NCI-H446 (cell line): Measurements from ENCODE around the gene ATG9A.
A peak's percentile ranks its signal among the peaks of the same experiment; 100 is the strongest.

Experiments used
- DNase-seq, 2 experiments: peaks; one replicate each; lab custom pipeline; 2025; lab: John Stamatoyannopoulos, UW

ATG9A gene

GRCh38 chr2:219223831-219224610 is 5.4 kb downstream of the ATG9A start:
- no peak for DNase-seq

GRCh38 chr2:219221957-219222518 is 7.4 kb downstream of the ATG9A start:
- DNase-seq: no peak

- DNase-seq: no peak
Observed at GRCh38 chr2:219220652-219221402, 8.6 kb downstream of the ATG9A start.

DNA sequence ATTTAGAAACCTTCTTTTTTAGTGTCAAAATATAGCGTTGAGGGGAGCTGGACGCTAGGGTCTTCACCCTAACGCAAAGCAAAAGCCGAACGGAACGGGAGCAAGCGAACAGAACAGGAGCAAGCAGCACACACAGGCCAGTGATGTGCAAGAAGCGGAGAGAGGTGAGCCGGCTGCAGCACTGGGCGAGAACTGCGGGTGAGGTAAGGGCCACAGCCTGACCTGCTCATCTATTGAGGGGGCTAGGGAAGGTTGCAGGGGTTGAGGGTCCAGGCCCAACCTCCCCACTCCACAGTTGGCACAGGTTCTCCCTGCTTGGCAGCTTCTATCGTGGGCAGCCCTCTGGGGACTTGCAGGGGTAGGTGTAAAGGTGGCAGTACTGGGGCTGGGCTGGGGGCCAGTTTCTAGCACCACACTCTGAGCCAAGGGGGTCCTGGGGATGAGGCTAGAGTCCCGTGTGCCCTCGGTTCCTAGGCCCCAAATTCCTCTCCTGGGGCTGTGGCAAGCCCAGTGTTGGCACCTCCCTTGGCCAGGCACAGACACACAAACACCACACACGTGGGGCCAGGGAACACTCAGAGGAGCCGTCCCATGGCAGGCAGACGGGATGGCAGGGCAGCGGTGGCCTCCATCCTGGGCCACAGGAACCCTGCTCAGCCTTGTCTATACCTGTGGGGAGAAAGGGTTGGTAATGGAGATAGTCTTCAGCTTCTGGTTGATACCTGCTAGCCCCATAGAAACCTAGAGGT is 9.5 kb downstream of the ATG9A start:
- DNase-seq: no peak

DNA sequence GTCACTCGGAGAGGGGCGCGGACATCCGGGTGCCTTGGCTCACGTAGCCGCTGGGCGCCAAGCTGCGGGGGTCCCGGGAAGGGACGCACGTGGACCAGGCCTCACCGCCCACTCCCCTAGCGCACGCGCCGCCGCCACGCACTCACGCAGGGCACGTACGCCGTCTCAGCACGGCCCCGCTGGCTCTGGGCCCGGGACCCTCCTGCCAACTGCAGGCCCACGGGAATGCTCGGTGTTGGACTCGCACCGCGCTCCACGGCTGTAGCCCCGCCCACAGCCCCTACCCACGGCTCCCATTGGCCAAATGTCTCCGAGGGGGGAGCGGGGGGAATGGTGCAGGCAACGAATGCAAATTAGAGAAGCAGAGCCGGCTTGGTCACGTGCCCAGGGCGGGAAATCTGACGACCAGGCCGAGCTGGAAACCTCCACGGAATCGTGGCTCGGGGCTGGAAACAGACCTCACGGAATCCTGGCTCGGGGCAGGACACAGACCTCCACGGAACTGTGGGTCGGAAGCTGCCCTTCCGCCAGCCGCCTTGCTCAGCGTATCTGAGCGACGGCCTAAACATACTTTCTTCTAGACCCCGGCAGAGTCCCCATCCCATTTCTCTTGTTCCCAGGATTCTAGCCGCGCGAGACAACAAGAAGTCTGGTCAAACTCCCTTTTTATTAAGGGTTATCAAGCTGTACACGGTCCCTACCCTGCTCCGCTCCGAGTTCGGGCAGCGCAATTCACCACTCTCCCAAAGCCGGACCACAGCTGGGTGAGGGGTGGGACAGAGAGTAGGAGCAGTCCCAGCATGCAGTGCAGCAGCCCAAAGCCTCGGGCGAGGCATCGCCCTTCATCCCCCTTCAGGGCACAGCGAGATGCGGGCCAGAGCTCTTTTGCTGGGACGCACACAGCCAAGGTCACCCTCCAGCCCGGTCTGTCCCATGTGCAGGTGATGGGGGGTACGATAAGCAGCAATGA is 10.4 kb downstream of the ATG9A start, which contains the start of gene ABCB6:
TSS of gene ABCB6 (minus strand) at position 227 of the 970 bp plus-strand sequence. CDS start 285 bp downstream, outside the sequence.
- DNase-seq: peak; percentile 96 to 98

DNA sequence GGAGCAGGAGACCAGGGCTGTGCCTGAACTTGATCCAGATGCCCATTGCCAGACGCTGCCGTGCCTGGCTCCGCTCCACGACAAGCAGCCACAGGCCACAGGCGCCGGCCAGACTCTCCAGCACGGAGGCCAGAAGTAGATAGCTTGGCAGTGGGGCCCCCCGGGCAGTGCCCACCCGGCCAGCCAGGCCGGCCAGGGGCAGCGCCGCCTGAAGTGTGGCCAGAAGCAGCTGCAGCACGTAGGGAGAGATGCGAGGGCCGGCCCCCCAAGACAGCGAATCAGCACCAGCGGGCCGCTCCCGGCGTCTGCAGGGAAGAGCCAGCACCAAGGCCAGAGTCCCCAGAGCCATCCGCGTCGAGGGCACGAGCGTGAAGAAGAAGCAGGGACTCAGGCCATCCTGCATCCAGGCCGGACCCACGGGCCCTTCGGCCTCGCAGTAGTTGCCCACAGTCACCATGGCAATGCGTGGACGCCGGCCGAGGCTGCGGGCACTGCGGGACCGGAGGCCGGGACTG is 11.2 kb downstream of the ATG9A start:
- peak; percentile 75 to 81 for DNase-seq

GRCh38 chr2:219216535-219216915 is 12.9 kb downstream of the ATG9A start:
- no peak for DNase-seq

DNA sequence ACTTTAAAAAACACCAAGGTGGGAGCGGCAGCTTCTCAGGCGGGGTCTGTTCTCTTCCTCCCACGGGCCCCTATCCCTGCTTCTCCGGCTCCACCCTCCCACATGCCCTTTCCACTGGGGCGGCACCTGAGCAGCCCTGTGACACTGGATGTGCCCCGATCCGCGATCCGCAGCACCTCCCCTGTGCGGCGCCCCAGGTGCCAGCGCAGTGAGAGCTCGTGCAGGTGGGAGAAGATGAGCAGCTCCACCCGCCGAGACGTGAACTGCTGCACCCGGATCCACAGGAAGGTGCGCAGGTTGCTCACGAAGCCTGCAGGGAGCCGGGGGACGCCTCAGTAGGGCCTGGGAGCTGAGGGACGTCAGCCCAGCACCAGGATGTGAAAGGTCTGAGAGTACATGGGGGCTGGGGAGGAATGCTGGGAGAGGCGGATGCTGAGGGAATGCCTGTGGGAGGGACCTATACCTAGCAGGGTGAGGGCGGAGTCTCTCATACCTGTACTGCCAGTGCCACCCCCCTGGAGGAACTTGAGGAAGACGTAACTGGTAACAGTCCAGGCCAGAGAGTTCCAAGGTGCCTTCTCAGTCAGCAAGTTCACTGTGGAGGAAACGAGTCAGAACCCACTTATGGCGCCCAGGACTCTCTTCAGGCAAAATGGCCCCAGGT is 13.4 kb downstream of the ATG9A start:
- DNase-seq: no peak

DNA sequence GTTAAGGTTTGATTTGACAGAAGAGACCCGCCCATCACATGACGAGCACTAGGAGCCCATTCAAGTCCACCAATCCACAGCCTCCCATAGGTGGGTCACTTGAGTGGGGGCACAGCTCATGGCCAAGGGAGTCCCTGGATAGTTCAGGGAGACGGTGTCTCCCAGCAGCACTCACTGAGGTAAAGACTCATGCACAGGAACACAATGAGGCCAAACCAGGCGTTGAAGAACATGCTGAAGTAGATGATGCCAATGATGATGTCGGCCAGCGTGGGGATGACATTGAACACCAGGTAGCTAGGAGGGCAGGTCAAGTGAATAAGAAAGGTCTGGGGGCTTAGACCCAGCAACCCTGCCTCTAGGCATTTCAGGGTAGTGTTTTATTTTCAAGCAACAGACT is 14.7 kb downstream of the ATG9A start:
- DNase-seq: no peak

GRCh38 chr2:219214141-219214540 is 15.3 kb downstream of the ATG9A start:
- DNase-seq: no peak

- no peak for DNase-seq
Observed at GRCh38 chr2:219213486-219214071, 15.9 kb downstream of the ATG9A start.

- no peak for DNase-seq
Observed at GRCh38 chr2:219213026-219213415, 16.4 kb downstream of the ATG9A start.

GRCh38 chr2:219210886-219211362 is 18.5 kb downstream of the ATG9A start:
- DNase-seq: no peak

DNA sequence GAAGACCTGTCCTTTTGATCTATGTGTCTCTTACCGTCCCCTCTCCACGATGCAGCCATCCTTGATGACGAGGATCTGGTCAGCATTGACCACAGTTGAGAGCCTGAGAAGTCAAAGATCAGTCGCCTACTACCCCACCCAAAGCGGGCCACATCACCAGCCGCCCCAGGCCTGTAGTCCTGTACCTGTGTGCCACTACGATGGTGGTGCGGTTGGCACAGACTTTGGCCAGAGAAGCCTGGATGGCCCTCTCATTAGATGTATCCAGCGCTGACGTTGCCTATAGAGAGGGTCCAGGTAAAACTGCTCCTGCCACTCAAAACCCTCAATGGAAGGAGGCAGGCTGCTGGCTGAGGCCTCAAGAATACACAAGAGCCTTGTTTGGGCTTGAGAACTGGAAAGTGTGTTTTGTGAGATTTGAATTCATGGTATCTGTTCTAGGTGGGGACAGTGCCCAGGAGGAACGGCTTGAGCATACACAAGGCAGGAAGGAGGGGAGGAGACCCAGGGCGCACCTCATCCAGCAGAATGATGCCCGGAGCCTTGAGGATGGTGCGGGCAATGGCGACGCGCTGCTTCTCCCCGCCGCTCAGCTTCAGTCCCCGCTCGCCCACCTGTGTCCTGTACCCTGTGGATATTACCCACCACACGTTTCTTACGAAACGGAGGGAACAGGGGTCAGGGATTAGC is 19.1 kb downstream of the ATG9A start:
- DNase-seq: no peak

DNA sequence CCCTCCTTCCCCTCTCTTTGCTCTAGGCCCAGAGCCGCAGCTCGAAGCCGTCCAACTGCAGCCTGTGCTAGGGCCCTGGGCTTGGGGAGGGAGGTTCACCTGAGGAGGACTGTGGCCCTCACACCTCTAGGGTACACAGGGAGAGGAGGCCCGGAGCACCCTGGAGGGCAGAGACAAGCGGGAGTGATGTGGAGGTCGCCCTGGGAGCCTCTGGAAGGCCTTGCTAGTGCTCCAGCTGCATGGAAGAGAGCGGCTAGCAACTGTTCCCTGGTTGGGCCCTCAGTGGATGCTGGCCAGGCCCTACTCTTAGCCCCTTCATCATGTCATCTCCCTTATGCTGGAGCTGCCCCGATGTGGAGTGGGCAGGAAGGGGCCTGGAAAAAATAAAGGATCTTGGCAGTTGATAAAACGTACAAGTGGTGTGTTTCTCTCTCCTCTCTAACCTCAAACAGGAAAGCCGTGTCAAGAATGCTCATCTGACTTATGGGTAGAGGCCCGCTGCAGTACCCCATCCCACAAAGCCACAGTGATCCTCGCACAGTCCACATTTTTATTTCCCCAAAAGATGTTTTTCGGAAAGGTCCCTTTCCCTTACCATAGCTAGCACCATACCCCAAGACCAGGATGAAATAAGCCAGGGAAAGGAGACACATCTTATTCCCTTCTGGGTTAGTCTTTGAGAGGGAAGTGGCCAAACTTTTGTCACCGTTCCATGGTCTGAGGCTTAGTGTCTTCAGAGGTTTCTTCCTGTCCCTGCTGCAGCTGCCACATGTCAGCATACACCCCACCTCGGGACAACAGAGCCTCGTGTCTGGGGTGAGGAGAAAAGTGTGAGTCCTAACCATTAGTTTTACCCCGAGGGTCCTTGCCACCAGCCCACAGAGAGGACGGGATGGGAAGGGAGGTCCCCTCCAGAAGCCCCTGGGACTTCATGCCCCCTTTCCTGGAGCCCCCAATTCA is 19.9 kb downstream of the ATG9A start:
- DNase-seq: no peak

DNA sequence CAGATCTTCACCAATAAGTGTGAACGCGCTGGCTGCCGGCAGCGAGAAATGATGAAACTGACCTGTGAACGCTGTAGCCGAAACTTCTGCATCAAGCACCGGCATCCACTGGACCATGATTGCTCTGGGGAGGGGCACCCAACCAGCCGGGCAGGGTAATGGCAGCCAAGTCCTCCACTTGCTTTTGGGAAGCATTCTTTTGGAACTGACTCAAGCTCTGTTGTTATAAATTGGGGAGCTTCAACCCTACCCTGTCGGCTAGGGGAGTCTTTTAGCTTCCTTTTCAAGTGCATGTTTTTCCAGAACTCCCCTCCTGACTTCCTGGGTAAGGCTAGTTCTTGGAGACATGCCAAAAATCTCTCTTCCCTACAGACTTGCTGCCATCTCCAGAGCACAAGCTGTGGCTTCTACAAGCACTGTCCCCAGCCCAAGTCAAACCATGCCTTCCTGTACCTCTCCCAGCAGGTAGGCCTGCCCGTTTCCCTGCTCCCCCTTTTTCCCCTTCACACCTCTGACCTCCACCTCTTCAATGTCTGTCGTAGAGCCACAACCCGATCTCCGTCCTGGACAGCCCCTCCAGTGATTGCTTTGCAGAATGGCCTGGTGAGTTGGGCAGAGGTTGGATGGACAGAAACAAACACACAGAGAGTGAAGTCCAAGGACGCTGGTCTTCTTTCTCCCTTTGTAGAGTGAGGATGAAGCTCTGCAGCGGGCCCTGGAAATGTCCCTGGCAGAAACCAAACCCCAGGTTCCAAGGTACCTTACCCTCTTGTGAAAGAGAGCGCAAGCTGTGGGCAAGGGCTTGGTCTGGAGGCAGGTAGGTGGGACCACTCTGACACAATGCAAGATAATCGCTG is 21.3 kb downstream of the ATG9A start:
- DNase-seq: peak; percentile 7 to 16
